GM23338 (cell line): ENCODE results near the gene RNF225. TPM values are rescaled to one million over a fixed set of nuclear protein-coding genes. Genes with fewer than 3 reads are reported as not detected.
A peak's percentile ranks its signal among the peaks of the same experiment; 100 is the strongest.

Experiments
- ATAC-seq: fragments of 200-7000 bp; cut with Tn5 transposase; 3 replicates; pipeline ENCODE4 v1.9.1; 2020
- DNase-seq: peaks from one replicate; pipeline ENCODE4 v3.0.0-alpha.2; 2015; ENCODE audit warnings: low spot score
- H2AFZ ChIP-seq: fragments of 200-600 bp; sonication (generic); 2 replicates; pipeline ENCODE4 v1.8.0; 2016; ENCODE audit warnings: antibody characterized with exemption, mild to moderate bottlenecking, moderate library complexity
- H3F3A ChIP-seq: fragments of 200-600 bp; sonication (generic); replicated peaks from 2 replicates; pipeline ENCODE4 v1.8.0; 2017; ENCODE audit warnings: antibody characterized with exemption, mixed run types, low read depth
- H3K27ac ChIP-seq: fragments of 200-600 bp; sonication (generic); 2 replicates; pipeline ENCODE4 v1.6.1; 2016; ENCODE audit warnings: low read depth
- H3K27me3 ChIP-seq: fragments of 200-600 bp; sonication (generic); 2 replicates; pipeline ENCODE4 v1.8.0; 2016; ENCODE audit warnings: mild to moderate bottlenecking, mixed run types, moderate library complexity; ENCODE audit not compliant: insufficient read depth
- H3K36me3 ChIP-seq: fragments of 200-600 bp; sonication (generic); 2 replicates; pipeline ENCODE4 v1.8.0; 2016; ENCODE audit warnings: mild to moderate bottlenecking; ENCODE audit not compliant: insufficient read depth
- H3K4me1 ChIP-seq: fragments of 200-600 bp; sonication (generic); 2 replicates; pipeline ENCODE4 v1.8.0; 2016; ENCODE audit warnings: mild to moderate bottlenecking, moderate library complexity; ENCODE audit not compliant: insufficient read depth
- H3K4me2 ChIP-seq: fragments of 200-600 bp; sonication (generic); 2 replicates; pipeline ENCODE4 v1.7.1; 2017; ENCODE audit warnings: mixed run types
- H3K4me3 ChIP-seq: fragments of 200-600 bp; sonication (generic); 2 replicates; pipeline ENCODE4 v1.6.1; 2016; ENCODE audit warnings: mixed run types
- H3K79me2 ChIP-seq: fragments of 200-600 bp; sonication (generic); replicated peaks from 2 replicates; pipeline ENCODE4 v1.8.0; 2017; ENCODE audit warnings: mild to moderate bottlenecking; ENCODE audit not compliant: insufficient read depth
- H3K9me2 ChIP-seq: fragments of 200-600 bp; sonication (generic); 2 replicates; pipeline ENCODE4 v1.8.0; 2017; ENCODE audit not compliant: insufficient read depth
- H4K20me1 ChIP-seq: fragments of 200-600 bp; sonication (generic); replicated peaks from 2 replicates; pipeline ENCODE4 v1.8.0; 2017; ENCODE audit warnings: mild to moderate bottlenecking; ENCODE audit not compliant: insufficient read depth
- H3K27ac Mint-ChIP-seq: 2 replicates; pipeline ENCODE4 v1.8.0; 2020; ENCODE audit warnings: inconsistent platforms, mild to moderate bottlenecking, moderate library complexity, mixed read lengths
- H3K27me3 Mint-ChIP-seq: 3 replicates; pipeline ENCODE4 v1.8.0; 2022; ENCODE audit warnings: low read depth, mild to moderate bottlenecking, moderate library complexity, mixed read lengths, inconsistent platforms; ENCODE audit not compliant: insufficient read depth, poor library complexity
- H3K36me3 Mint-ChIP-seq: 3 replicates; pipeline ENCODE4 v1.8.0; 2021; ENCODE audit warnings: low read depth, mild to moderate bottlenecking, inconsistent platforms, moderate library complexity, mixed read lengths
- H3K4me1 Mint-ChIP-seq: 3 replicates; pipeline ENCODE4 v1.8.0; 2020; ENCODE audit warnings: mild to moderate bottlenecking, inconsistent platforms, mixed read lengths
- H3K4me3 Mint-ChIP-seq: 3 replicates; pipeline ENCODE4 v1.8.0; 2021; ENCODE audit warnings: moderate library complexity, mild to moderate bottlenecking, inconsistent platforms, mixed read lengths
- H3K9me3 Mint-ChIP-seq: 3 replicates; pipeline ENCODE4 v1.8.0; 2020; ENCODE audit warnings: moderate library complexity, mild to moderate bottlenecking, inconsistent platforms, mixed read lengths
- CREB1 ChIP-seq: fragments of 250-450 bp; sonication (Bioruptor Pico); IDR thresholded peaks from 2 replicates; pipeline ENCODE4 v1.5.0; 2020; ENCODE audit warnings: low read depth, mild to moderate bottlenecking, moderate library complexity
- EZH2 ChIP-seq: fragments of 200-600 bp; sonication (generic); IDR thresholded peaks from one replicate; pipeline ENCODE4 v1.8.0; 2017; ENCODE audit warnings: antibody characterized with exemption, mild to moderate bottlenecking, low read depth; ENCODE audit not compliant: unreplicated experiment
- EZH2phosphoT487 ChIP-seq: fragments of 200-600 bp; sonication (generic); IDR thresholded peaks from one replicate; pipeline ENCODE4 v1.8.1; 2018; ENCODE audit warnings: antibody characterized with exemption; ENCODE audit not compliant: unreplicated experiment
- JUNB ChIP-seq: IDR thresholded peaks from one replicate; pipeline ENCODE4 v1.6.1; 2016; ENCODE audit warnings: antibody characterized with exemption; ENCODE audit not compliant: unreplicated experiment
- NANOG ChIP-seq: IDR thresholded peaks from 2 replicates; pipeline ENCODE4 v1.6.1; 2016; ENCODE audit warnings: antibody characterized with exemption, borderline replicate concordance
- POLR2AphosphoS5 ChIP-seq: IDR thresholded peaks from 2 replicates; pipeline ENCODE4 v1.6.1; 2016; ENCODE audit warnings: antibody characterized with exemption, low read depth
- STAT1 ChIP-seq: IDR thresholded peaks from one replicate; pipeline ENCODE4 v1.6.1; 2016; ENCODE audit warnings: antibody characterized with exemption; ENCODE audit not compliant: unreplicated experiment
- ZNF114 ChIP-seq: fragments of 250-450 bp; sonication (Bioruptor Pico); IDR thresholded peaks from 2 replicates; pipeline ENCODE4 v1.5.0; 2020; ENCODE audit warnings: mild to moderate bottlenecking, moderate library complexity
- ZNF331 ChIP-seq: fragments of 250-450 bp; sonication (Bioruptor Pico); IDR thresholded peaks from 2 replicates; pipeline ENCODE4 v1.5.0; 2020; ENCODE audit warnings: low read depth, mild to moderate bottlenecking, moderate library complexity
- polyA plus RNA-seq: library from polyadenylated mRNA; unstranded; fragments of >200 nt; fragmentation: Nextera tagmentation; extraction: Ambion mirVana; gene quantifications from 2 replicates; pipeline ENCODE4 v1.2.1, GENCODE V29; 2016
- total RNA-seq: library from RNA; depleted of rRNA; stranded (reverse); fragments of >200 nt; shearing (Covaris generic); gene quantifications from 2 replicates; pipeline ENCODE4 v1.2.3, GENCODE V29; 2014
- TF ChIP-seq, protein P1 (sequence below): IDR thresholded peaks from one replicate; pipeline ENCODE4 v1.6.1; 2018; ENCODE audit warnings: antibody characterized with exemption; ENCODE audit not compliant: unreplicated experiment
- TF ChIP-seq, protein P2 (sequence below), 2 experiments: fragments of 200-600 bp in 1 of 2; sonication (generic) in 1 of 2; conservative IDR thresholded peaks; 2 replicates each; pipeline versions ENCODE4 v1.5.1 to v1.6.1; 2016 to 2017; ENCODE audit warnings: antibody characterized with exemption in 2 of 2, low read depth in 2 of 2, mild to moderate bottlenecking in 2 of 2, moderate library complexity in 1 of 2
- TF ChIP-seq, protein P3 (sequence below): IDR thresholded peaks from 2 replicates; pipeline ENCODE4 v1.6.1; 2016; ENCODE audit warnings: antibody characterized with exemption
- TF ChIP-seq, protein P4 (sequence below): fragments of 250-450 bp; sonication (Bioruptor Pico); IDR thresholded peaks from 2 replicates; pipeline ENCODE4 v1.5.0; 2020; ENCODE audit warnings: mild to moderate bottlenecking, moderate library complexity

RNF225 gene
- total and polyA plus RNA-seq, 2 experiments from 2014 or later = 0.87 TPM; not detected in 1

DNA sequence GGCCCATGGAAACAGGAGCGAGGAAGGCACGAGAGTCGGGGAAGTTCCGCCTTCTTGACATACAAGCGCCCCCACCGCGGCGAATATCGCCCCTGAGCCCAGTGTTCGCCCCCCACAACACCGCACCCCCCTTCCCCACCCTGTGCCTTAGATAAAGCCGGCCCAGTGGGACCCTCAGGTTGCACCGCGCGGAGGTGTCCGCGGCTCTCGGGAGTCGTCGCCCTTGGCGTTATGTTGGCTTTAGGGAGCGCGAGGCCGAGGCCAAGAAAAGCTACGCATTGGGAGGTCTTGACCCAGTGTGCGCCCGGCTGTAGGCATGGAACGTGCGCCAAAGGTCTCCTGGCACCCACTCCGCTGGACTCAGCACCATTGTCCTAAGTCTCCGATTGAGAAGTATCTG lies 45.1 kb downstream of the RNF225 start:
- DNase-seq (peak; percentile 9), ATAC-seq (no peak)
- no peaks in the 10 kb centered on the region for H4K20me1 ChIP-seq
- no peak overlapping the region for H3K27ac ChIP-seq
- H2AFZ ChIP-seq = peak overlapping the region; percentile 83; the same call in 1 of the 2 replicates
- H3F3A ChIP-seq = no peaks in the 10 kb centered on the region; the same call in 1 of the 2 replicates
- peak overlapping the region; percentile 72 for H3K4me2 ChIP-seq
- Mint-ChIP-seq H3K27ac (peak overlapping the region; percentile 82; the same call in 1 of the 2 replicates), H3K9me3 (peaks cover 72% of the 10 kb centered on the region), H3K4me3 (peak overlapping the region; percentile 81), H3K4me1 (peaks cover 2% of the 10 kb centered on the region; the same call in 1 of the 3 replicates), H3K27me3 (peaks cover 28% of the 10 kb centered on the region), H3K36me3 (peaks cover 52% of the 10 kb centered on the region)
- no peaks in the 10 kb centered on the region for H3K79me2 ChIP-seq
- peaks cover 6% of the 10 kb centered on the region; the same call in 1 of the 2 replicates for H3K4me1 ChIP-seq
- TF ChIP-seq EZH2 = no peak
- TF ChIP-seq, protein P1, sequence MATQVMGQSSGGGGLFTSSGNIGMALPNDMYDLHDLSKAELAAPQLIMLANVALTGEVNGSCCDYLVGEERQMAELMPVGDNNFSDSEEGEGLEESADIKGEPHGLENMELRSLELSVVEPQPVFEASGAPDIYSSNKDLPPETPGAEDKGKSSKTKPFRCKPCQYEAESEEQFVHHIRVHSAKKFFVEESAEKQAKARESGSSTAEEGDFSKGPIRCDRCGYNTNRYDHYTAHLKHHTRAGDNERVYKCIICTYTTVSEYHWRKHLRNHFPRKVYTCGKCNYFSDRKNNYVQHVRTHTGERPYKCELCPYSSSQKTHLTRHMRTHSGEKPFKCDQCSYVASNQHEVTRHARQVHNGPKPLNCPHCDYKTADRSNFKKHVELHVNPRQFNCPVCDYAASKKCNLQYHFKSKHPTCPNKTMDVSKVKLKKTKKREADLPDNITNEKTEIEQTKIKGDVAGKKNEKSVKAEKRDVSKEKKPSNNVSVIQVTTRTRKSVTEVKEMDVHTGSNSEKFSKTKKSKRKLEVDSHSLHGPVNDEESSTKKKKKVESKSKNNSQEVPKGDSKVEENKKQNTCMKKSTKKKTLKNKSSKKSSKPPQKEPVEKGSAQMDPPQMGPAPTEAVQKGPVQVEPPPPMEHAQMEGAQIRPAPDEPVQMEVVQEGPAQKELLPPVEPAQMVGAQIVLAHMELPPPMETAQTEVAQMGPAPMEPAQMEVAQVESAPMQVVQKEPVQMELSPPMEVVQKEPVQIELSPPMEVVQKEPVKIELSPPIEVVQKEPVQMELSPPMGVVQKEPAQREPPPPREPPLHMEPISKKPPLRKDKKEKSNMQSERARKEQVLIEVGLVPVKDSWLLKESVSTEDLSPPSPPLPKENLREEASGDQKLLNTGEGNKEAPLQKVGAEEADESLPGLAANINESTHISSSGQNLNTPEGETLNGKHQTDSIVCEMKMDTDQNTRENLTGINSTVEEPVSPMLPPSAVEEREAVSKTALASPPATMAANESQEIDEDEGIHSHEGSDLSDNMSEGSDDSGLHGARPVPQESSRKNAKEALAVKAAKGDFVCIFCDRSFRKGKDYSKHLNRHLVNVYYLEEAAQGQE = no peak
- TF ChIP-seq ZNF114 (CRISPR knock-in tag) = no peak
- no peak for TF ChIP-seq EZH2phosphoT487
- TF ChIP-seq, protein P2, sequence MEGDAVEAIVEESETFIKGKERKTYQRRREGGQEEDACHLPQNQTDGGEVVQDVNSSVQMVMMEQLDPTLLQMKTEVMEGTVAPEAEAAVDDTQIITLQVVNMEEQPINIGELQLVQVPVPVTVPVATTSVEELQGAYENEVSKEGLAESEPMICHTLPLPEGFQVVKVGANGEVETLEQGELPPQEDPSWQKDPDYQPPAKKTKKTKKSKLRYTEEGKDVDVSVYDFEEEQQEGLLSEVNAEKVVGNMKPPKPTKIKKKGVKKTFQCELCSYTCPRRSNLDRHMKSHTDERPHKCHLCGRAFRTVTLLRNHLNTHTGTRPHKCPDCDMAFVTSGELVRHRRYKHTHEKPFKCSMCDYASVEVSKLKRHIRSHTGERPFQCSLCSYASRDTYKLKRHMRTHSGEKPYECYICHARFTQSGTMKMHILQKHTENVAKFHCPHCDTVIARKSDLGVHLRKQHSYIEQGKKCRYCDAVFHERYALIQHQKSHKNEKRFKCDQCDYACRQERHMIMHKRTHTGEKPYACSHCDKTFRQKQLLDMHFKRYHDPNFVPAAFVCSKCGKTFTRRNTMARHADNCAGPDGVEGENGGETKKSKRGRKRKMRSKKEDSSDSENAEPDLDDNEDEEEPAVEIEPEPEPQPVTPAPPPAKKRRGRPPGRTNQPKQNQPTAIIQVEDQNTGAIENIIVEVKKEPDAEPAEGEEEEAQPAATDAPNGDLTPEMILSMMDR (conservative IDR thresholded peaks at IDR 0.05; ENCODE audit: low read depth in 2 of 2) = no peak
- TF ChIP-seq POLR2AphosphoS5 = no peak
- no peak for TF ChIP-seq NANOG
- TF ChIP-seq, protein P3, sequence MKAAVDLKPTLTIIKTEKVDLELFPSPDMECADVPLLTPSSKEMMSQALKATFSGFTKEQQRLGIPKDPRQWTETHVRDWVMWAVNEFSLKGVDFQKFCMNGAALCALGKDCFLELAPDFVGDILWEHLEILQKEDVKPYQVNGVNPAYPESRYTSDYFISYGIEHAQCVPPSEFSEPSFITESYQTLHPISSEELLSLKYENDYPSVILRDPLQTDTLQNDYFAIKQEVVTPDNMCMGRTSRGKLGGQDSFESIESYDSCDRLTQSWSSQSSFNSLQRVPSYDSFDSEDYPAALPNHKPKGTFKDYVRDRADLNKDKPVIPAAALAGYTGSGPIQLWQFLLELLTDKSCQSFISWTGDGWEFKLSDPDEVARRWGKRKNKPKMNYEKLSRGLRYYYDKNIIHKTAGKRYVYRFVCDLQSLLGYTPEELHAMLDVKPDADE = no peak
- TF ChIP-seq JUNB = no peak
- TF ChIP-seq STAT1 = no peak
- TF ChIP-seq, protein P4, sequence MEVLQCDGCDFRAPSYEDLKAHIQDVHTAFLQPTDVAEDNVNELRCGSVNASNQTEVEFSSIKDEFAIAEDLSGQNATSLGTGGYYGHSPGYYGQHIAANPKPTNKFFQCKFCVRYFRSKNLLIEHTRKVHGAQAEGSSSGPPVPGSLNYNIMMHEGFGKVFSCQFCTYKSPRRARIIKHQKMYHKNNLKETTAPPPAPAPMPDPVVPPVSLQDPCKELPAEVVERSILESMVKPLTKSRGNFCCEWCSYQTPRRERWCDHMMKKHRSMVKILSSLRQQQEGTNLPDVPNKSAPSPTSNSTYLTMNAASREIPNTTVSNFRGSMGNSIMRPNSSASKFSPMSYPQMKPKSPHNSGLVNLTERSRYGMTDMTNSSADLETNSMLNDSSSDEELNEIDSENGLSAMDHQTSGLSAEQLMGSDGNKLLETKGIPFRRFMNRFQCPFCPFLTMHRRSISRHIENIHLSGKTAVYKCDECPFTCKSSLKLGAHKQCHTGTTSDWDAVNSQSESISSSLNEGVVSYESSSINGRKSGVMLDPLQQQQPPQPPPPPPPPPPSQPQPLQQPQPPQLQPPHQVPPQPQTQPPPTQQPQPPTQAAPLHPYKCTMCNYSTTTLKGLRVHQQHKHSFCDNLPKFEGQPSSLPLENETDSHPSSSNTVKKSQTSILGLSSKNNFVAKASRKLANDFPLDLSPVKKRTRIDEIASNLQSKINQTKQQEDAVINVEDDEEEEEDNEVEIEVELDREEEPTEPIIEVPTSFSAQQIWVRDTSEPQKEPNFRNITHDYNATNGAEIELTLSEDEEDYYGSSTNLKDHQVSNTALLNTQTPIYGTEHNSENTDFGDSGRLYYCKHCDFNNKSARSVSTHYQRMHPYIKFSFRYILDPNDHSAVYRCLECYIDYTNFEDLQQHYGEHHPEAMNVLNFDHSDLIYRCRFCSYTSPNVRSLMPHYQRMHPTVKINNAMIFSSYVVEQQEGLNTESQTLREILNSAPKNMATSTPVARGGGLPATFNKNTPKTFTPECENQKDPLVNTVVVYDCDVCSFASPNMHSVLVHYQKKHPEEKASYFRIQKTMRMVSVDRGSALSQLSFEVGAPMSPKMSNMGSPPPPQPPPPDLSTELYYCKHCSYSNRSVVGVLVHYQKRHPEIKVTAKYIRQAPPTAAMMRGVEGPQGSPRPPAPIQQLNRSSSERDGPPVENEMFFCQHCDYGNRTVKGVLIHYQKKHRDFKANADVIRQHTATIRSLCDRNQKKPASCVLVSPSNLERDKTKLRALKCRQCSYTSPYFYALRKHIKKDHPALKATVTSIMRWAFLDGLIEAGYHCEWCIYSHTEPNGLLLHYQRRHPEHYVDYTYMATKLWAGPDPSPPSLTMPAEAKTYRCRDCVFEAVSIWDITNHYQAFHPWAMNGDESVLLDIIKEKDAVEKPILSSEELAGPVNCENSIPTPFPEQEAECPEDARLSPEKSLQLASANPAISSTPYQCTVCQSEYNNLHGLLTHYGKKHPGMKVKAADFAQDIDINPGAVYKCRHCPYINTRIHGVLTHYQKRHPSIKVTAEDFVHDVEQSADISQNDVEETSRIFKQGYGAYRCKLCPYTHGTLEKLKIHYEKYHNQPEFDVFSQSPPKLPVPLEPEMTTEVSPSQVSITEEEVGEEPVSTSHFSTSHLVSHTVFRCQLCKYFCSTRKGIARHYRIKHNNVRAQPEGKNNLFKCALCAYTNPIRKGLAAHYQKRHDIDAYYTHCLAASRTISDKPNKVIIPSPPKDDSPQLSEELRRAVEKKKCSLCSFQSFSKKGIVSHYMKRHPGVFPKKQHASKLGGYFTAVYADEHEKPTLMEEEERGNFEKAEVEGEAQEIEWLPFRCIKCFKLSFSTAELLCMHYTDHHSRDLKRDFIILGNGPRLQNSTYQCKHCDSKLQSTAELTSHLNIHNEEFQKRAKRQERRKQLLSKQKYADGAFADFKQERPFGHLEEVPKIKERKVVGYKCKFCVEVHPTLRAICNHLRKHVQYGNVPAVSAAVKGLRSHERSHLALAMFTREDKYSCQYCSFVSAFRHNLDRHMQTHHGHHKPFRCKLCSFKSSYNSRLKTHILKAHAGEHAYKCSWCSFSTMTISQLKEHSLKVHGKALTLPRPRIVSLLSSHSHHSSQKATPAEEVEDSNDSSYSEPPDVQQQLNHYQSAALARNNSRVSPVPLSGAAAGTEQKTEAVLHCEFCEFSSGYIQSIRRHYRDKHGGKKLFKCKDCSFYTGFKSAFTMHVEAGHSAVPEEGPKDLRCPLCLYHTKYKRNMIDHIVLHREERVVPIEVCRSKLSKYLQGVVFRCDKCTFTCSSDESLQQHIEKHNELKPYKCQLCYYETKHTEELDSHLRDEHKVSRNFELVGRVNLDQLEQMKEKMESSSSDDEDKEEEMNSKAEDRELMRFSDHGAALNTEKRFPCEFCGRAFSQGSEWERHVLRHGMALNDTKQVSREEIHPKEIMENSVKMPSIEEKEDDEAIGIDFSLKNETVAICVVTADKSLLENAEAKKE (CRISPR knock-in tag) = no peak
- TF ChIP-seq CREB1 (CRISPR knock-in tag) = no peak
- TF ChIP-seq ZNF331 (CRISPR knock-in tag) = no peak
- H3K9me2 ChIP-seq = peaks cover 28% of the 10 kb centered on the region
- H3K36me3 ChIP-seq = peaks cover 13% of the 10 kb centered on the region
- peak overlapping the region; percentile 56 for H3K4me3 ChIP-seq
- no peaks in the 10 kb centered on the region for H3K27me3 ChIP-seq
